HepG2 (cell line): ENCODE measurements around the gene PAQR5. TPM values are rescaled to one million over a fixed set of nuclear protein-coding genes. Genes with fewer than 3 reads are reported as not detected.

ENCODE experiments used
- BCL3 ChIP-seq: sonication (generic); formaldehyde crosslinking; IDR thresholded peaks from 2 replicates; pipeline ENCODE4 v1.5.1; 2020; ENCODE audit warnings: mild to moderate bottlenecking, missing genetic modification reagents, moderate library complexity
- FOSL2 ChIP-seq: sonication (generic); formaldehyde crosslinking; IDR thresholded peaks from 2 replicates; pipeline ENCODE4 v1.4.0; 2020; ENCODE audit warnings: missing genetic modification reagents
- MATR3 ChIP-seq: sonication (generic); formaldehyde crosslinking; IDR thresholded peaks from 2 replicates; pipeline ENCODE4 v1.4.0; 2020; ENCODE audit warnings: missing genetic modification reagents
- MZF1 ChIP-seq: sonication (generic); formaldehyde crosslinking; IDR thresholded peaks from 2 replicates; pipeline ENCODE4 v1.8.1; 2023; ENCODE audit warnings: mild to moderate bottlenecking, missing genetic modification reagents, borderline replicate concordance
- NFATC3 ChIP-seq: sonication (generic); formaldehyde crosslinking; IDR thresholded peaks from 2 replicates; pipeline ENCODE4 v1.5.1; 2020; ENCODE audit warnings: mild to moderate bottlenecking, missing genetic modification reagents
- NR2F6 ChIP-seq, 2 experiments: IDR thresholded peaks; 2 replicates each; pipeline ENCODE4 v1.6.1; 2016; ENCODE audit warnings: antibody characterized with exemption in 1 of 2, mild to moderate bottlenecking in 1 of 2
- PAXIP1 ChIP-seq: sonication (generic); formaldehyde crosslinking; conservative IDR thresholded peaks from 2 replicates; pipeline ENCODE4 v1.4.0; 2020; ENCODE audit warnings: mild to moderate bottlenecking, missing genetic modification reagents, moderate library complexity
- PLRG1 ChIP-seq: fragments of 450-650 bp; conservative IDR thresholded peaks from 2 replicates; pipeline ENCODE4 v1.6.1; 2016
- SATB2 ChIP-seq: sonication (generic); formaldehyde crosslinking; IDR thresholded peaks from 2 replicates; pipeline ENCODE4 v1.5.0; 2020; ENCODE audit warnings: missing genetic modification reagents
- SIX4 ChIP-seq: sonication (generic); formaldehyde crosslinking; IDR thresholded peaks from 2 replicates; pipeline ENCODE4 v1.4.0; 2020; ENCODE audit warnings: missing genetic modification reagents
- SKIL ChIP-seq: sonication (generic); formaldehyde crosslinking; IDR thresholded peaks from 2 replicates; pipeline ENCODE4 v1.8.0; 2022; ENCODE audit warnings: missing genetic modification reagents, mild to moderate bottlenecking, moderate library complexity, borderline replicate concordance
- TEAD2 ChIP-seq: sonication (generic); formaldehyde crosslinking; IDR thresholded peaks from 2 replicates; pipeline ENCODE4 v1.9.0; 2021; ENCODE audit warnings: missing genetic modification reagents
- ZEB1 ChIP-seq: IDR thresholded peaks from 2 replicates; pipeline ENCODE4 v1.6.1; 2012; ENCODE audit warnings: mild to moderate bottlenecking, low read depth, inconsistent platforms; ENCODE audit not compliant: insufficient replicate concordance
- ZNF260 ChIP-seq: sonication (generic); formaldehyde crosslinking; IDR thresholded peaks from 2 replicates; pipeline ENCODE4 v1.4.0; 2020; ENCODE audit warnings: missing genetic modification reagents, low read depth, mild to moderate bottlenecking, borderline replicate concordance
- ZNF446 ChIP-seq: sonication (generic); formaldehyde crosslinking; IDR thresholded peaks from 2 replicates; pipeline ENCODE4 v1.5.0; 2020; ENCODE audit warnings: mild to moderate bottlenecking, missing genetic modification reagents
- ZNF451 ChIP-seq: sonication (generic); formaldehyde crosslinking; IDR thresholded peaks from 2 replicates; pipeline ENCODE4 v1.5.0; 2020; ENCODE audit warnings: mild to moderate bottlenecking, missing genetic modification reagents
- ZNF841 ChIP-seq: sonication (generic); formaldehyde crosslinking; IDR thresholded peaks from 2 replicates; pipeline ENCODE4 v1.8.1; 2023; ENCODE audit warnings: missing genetic modification reagents, borderline replicate concordance
- polyA plus RNA-seq, 8 experiments: library from polyadenylated mRNA; depleted of rRNA in 3 of 8; stranded (reverse) in 7 of 8; unstranded in 1 of 8; fragments of >200 nt; fragmentation: Illumina TruSeq in 4 of 8; extraction: Trizol in 4 of 8; gene quantifications; 2 replicates each; pipeline versions ENCODE4 v1.2.1 to v1.2.3, GENCODE V29; 2011 to 2016; ENCODE audit warnings: low read depth in 4 of 8, missing spikeins in 1 of 8, mixed read lengths in 1 of 8; ENCODE audit not compliant: insufficient read depth in 1 of 8
- total RNA-seq, 5 experiments: library from RNA; depleted of rRNA; stranded (reverse); fragments of >200 nt; fragmentation: Illumina TruSeq; extraction: Trizol; gene quantifications; 2 replicates each; pipeline ENCODE4 v1.2.3, GENCODE V29; 2016; ENCODE audit warnings: low read depth in 1 of 5
- TF ChIP-seq, protein P1 (sequence below): sonication (generic); formaldehyde crosslinking; IDR thresholded peaks from 2 replicates; pipeline ENCODE4 v1.5.0; 2020; ENCODE audit warnings: missing genetic modification reagents, mild to moderate bottlenecking, borderline replicate concordance

Gene PAQR5
- total and polyA plus RNA-seq, 2 of the 13 experiments (the other 11 are each of a cell fraction or from before 2014, with no cell fraction given): 0.53 to 1.3 TPM

DNA sequence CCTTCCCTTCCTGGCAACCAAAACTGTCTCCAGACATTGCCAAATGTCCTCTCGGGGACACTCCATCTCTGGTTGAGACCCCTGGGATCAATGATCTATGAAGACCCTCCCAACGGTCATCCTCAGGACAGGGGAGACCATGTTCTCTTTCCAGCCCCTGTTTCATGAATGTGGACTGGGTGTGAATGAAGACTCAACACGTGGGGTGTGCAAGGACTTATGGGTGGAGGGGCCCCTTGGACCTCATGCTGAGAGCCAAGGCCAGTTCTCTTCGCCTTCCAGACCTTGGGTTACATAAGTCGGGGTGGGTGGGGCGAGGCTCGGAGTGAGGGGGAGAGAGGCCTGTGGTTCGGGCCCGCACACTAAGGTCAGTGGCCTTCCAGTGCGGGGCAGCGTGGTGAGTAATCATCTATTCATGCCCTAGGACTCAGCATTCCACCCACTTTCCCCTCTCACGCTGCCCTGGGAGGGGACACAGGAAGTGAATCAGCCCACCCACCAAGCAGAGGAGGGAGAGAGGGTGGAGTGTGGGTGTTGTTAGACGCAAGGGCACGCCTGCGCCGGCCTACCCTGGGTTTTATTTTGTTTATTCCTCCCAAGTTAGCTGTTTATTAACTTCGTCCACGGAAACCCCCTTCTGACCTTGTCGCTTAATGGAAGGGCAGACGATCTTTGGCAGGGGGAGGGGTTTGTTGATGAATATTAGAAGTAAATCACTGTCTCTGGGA lies 6.7 kb downstream of the PAQR5 start (continued):
- TF ChIP-seq BCL3 (CRISPR knock-in tag) (no peak), FOSL2 (CRISPR knock-in tag) (peak; percentile 95), SIX4 (CRISPR knock-in tag) (no peak), ZNF446 (no peak), PAXIP1 (CRISPR knock-in tag) (peak; percentile 33), MATR3 (no peak), PLRG1 (no peak), MZF1 (no peak), ZNF841 (no peak), SKIL (0 out of 2 replicates have a peak, but pooled peaks have one; percentile 11), SATB2 (no peak), NR2F6 (IDR thresholded peaks at IDR 0.05) (no peak), NR2F6 (CRISPR knock-in tag; IDR thresholded peaks at IDR 0.05) (peak; percentile 60), ZNF260 (CRISPR knock-in tag) (no peak), TEAD2 (CRISPR knock-in tag) (no peak), NFATC3 (CRISPR knock-in tag) (no peak), ZNF451 (CRISPR knock-in tag) (no peak), ZEB1 (no peak)
- TF ChIP-seq, protein P1, sequence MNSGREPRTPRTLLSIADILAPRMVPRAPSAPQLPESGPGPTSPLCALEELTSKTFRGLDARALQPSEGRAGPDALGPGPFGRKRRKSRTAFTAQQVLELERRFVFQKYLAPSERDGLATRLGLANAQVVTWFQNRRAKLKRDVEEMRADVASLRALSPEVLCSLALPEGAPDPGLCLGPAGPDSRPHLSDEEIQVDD (CRISPR knock-in tag): no peak
